SK-N-MC (cell line): ENCODE results near the gene C20orf202.

Experiments
- EZH2 ChIP-seq: fragments of 200-600 bp; sonication (generic); IDR thresholded peaks from one replicate; pipeline ENCODE4 v1.6.1; 2017; ENCODE audit warnings: antibody characterized with exemption
- FOXP2 ChIP-seq: optimal IDR thresholded peaks from 2 replicates; pipeline ENCODE3; 2011; ENCODE audit warnings: mild to moderate bottlenecking, moderate library complexity; ENCODE audit not compliant: insufficient read depth; ENCODE audit errors: extremely low read length, control extremely low read depth
- POLR2AphosphoS5 ChIP-seq: IDR thresholded peaks from 2 replicates; pipeline ENCODE4 v1.6.1; 2012; ENCODE audit warnings: mild to moderate bottlenecking, low read depth, low read length, borderline replicate concordance

- TF ChIP-seq EZH2 (no peak), POLR2AphosphoS5 (no peak), FOXP2 (no peak)
These were observed 29.2 kb downstream of the C20orf202 start for GRCh38 chr20:1232286-1233111.
